PC-9 (cell line): ENCODE measurements around the gene COL4A5. TPM values are rescaled to one million over a fixed set of nuclear protein-coding genes. Genes with fewer than 3 reads are reported as not detected.

Source experiments
- BruUV-seq: library from RNA; stranded (reverse); fragments of 400-500 nt; replicated peaks from 2 replicates; lab custom pipeline; 2021; lab: Mats Ljungman, UMichigan
- CTCF ChIA-PET: fragments of 300-600 bp; sonication (Branson Sonifier 250); formaldehyde crosslinking; loops from one replicate; lab custom pipeline; 2022; ENCODE audit warnings: antibody characterized with exemption; lab: Charles Lee
- POLR2A ChIA-PET: fragments of 300-600 bp; sonication (Branson Sonifier 250); formaldehyde crosslinking; loops from one replicate; lab custom pipeline; 2022; ENCODE audit warnings: antibody characterized with exemption; ENCODE audit not compliant: unreplicated experiment; lab: Charles Lee
- DNase-seq, 2 experiments: peaks; one replicate each; pipeline versions ENCODE4 v3.0.0 to v3.0.0-alpha.2; 2015 to 2022; ENCODE audit warnings: mixed read lengths in 1 of 2
- H2AFZ ChIP-seq: fragments of 200-600 bp; sonication (generic); 2 replicates; pipeline ENCODE4 v1.8.1; 2017; ENCODE audit warnings: antibody characterized with exemption
- H3F3A ChIP-seq: fragments of 200-600 bp; sonication (generic); 2 replicates; pipeline ENCODE4 v1.8.1; 2017; ENCODE audit warnings: antibody characterized with exemption, mild to moderate bottlenecking, low read depth; ENCODE audit not compliant: insufficient read depth
- H3K27ac ChIP-seq: fragments of 200-600 bp; sonication (generic); 2 replicates; pipeline ENCODE4 v1.6.1; 2016; ENCODE audit warnings: mixed run types
- H3K27me3 ChIP-seq: fragments of 200-600 bp; sonication (generic); 2 replicates; pipeline ENCODE4 v1.6.1; 2016; ENCODE audit warnings: low read depth, mixed run types; ENCODE audit not compliant: insufficient read depth
- H3K36me3 ChIP-seq: fragments of 200-600 bp; sonication (generic); 2 replicates; pipeline ENCODE4 v1.6.1; 2016; ENCODE audit warnings: low read depth, mixed run types
- H3K4me1 ChIP-seq: fragments of 200-600 bp; sonication (generic); replicated peaks from 2 replicates; pipeline ENCODE4 v1.6.1; 2016; ENCODE audit warnings: mixed run types; ENCODE audit not compliant: insufficient read depth
- H3K4me2 ChIP-seq: fragments of 200-600 bp; sonication (generic); 2 replicates; pipeline ENCODE4 v1.6.1; 2017; ENCODE audit warnings: mixed run types
- H3K4me3 ChIP-seq: fragments of 200-600 bp; sonication (generic); 2 replicates; pipeline ENCODE4 v1.6.1; 2016; ENCODE audit warnings: mixed run types
- H3K79me2 ChIP-seq: fragments of 200-600 bp; sonication (generic); 2 replicates; pipeline ENCODE4 v1.6.1; 2017; ENCODE audit warnings: low read depth, mixed run types
- H3K9me2 ChIP-seq: fragments of 200-600 bp; sonication (generic); 2 replicates; pipeline ENCODE4 v1.8.1; 2017; ENCODE audit warnings: mild to moderate bottlenecking; ENCODE audit not compliant: insufficient read depth
- H3K9me3 ChIP-seq: fragments of 200-600 bp; sonication (generic); 2 replicates; pipeline ENCODE4 v1.8.1; 2016; ENCODE audit warnings: low read depth; ENCODE audit not compliant: insufficient read depth
- H4K20me1 ChIP-seq: fragments of 200-600 bp; sonication (generic); 2 replicates; pipeline ENCODE4 v1.8.1; 2017; ENCODE audit not compliant: insufficient read depth
- EZH2 ChIP-seq: fragments of 200-600 bp; sonication (generic); IDR thresholded peaks from 2 replicates; pipeline ENCODE4 v1.8.0; 2017; ENCODE audit warnings: antibody characterized with exemption, low read depth
- intact Hi-C: fragments of 100-400 bp; cut with micrococcal nuclease; formaldehyde crosslinking; loops from one replicate; pipeline ENCODE4 v1.10.0; 2022; ENCODE audit not compliant: unreplicated experiment
- total RNA-seq: library from RNA; stranded (reverse); gene quantifications from 2 replicates; pipeline ENCODE4 v1.2.3, GENCODE V29; 2021
- TF ChIP-seq, protein P1 (sequence below): fragments of 200-600 bp; sonication (generic); conservative IDR thresholded peaks from 2 replicates; pipeline ENCODE4 v1.6.1; 2017; ENCODE audit warnings: mixed run types, antibody characterized with exemption, mild to moderate bottlenecking, moderate library complexity

The COL4A5 gene
- total RNA-seq, 1 experiment from 2014 or later, result 82.3 TPM

DNA sequence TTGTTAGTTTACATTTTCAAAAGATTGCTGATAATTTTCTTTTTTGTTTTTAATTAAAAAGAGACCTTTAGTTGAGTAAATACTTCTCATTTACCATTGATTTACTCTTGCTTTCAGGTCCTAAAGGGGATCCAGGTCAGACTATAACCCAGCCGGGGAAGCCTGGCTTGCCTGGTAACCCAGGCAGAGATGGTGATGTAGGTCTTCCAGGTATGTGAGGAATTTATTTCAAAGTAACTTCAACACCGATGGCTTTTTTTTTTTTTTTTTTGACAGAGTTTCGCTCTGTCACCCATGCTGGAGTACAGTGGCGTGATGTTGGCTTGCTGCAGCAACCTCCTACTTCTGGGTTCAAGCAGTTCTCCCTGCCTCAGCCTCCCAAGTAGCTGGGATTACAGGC is 161.6 kb downstream of the COL4A5 start:
- no peak overlapping the region for H3K4me2 ChIP-seq
- POLR2A ChIA-PET, result no interaction called here

DNA sequence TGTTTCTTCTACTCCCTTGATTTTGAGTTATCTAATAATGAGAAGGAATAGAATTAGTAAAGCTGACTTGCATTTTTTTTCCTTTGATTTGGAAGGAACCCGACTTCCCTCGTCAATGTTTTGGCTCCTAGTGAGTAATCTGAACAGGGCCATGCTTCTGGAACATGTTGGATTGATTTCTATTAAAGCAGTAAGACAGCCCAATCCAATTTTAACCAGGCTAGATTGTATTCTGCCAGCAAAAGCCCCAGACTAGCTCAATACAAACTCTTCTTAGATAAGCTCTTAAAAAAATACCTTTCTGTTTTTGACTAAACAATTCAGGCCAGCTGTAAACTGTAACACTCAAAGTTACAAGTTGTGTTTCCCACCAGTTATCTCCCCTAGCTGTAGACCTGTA is 170.5 kb downstream of the COL4A5 start:
- H3K9me2 ChIP-seq, result no peaks in the 10 kb centered on the region
- H3K27ac ChIP-seq, result no peak overlapping the region
- POLR2A ChIA-PET, result no interaction called here
- no TSS peak for BruUV-seq
- intact Hi-C loops, result no loop called here
- H3K4me1 ChIP-seq, result no peaks in the 10 kb centered on the region
- no peaks in the 10 kb centered on the region for H3K9me3 ChIP-seq
- no peaks in the 10 kb centered on the region for H3K27me3 ChIP-seq
- no peak for DNase-seq
- H2AFZ ChIP-seq, result no peak overlapping the region
- CTCF ChIA-PET, result no interaction called here
- no peaks in the 10 kb centered on the region for H3F3A ChIP-seq
- H4K20me1 ChIP-seq, result no peaks in the 10 kb centered on the region
- H3K36me3 ChIP-seq, result no peaks in the 10 kb centered on the region
- H3K79me2 ChIP-seq, result no peaks in the 10 kb centered on the region
- no peak for TF ChIP-seq EZH2
- TF ChIP-seq, protein P1, sequence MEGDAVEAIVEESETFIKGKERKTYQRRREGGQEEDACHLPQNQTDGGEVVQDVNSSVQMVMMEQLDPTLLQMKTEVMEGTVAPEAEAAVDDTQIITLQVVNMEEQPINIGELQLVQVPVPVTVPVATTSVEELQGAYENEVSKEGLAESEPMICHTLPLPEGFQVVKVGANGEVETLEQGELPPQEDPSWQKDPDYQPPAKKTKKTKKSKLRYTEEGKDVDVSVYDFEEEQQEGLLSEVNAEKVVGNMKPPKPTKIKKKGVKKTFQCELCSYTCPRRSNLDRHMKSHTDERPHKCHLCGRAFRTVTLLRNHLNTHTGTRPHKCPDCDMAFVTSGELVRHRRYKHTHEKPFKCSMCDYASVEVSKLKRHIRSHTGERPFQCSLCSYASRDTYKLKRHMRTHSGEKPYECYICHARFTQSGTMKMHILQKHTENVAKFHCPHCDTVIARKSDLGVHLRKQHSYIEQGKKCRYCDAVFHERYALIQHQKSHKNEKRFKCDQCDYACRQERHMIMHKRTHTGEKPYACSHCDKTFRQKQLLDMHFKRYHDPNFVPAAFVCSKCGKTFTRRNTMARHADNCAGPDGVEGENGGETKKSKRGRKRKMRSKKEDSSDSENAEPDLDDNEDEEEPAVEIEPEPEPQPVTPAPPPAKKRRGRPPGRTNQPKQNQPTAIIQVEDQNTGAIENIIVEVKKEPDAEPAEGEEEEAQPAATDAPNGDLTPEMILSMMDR, result no peak
- H3K4me2 ChIP-seq, result no peak overlapping the region
- no peak overlapping the region for H3K4me3 ChIP-seq

More for the DNA sequence above, 161.6 kb downstream of the COL4A5 start:
- no peak for DNase-seq
- intact Hi-C loops, result no loop called here
- H3K36me3 ChIP-seq, result no peaks in the 10 kb centered on the region
- H3K4me3 ChIP-seq, result no peak overlapping the region
- H3K79me2 ChIP-seq, result no peaks in the 10 kb centered on the region
- H3K9me3 ChIP-seq, result no peaks in the 10 kb centered on the region
- H4K20me1 ChIP-seq, result no peaks in the 10 kb centered on the region
- no peak for TF ChIP-seq EZH2
- TF ChIP-seq, protein P1, result no peak
- CTCF ChIA-PET, result no interaction called here
- no TSS peak for BruUV-seq
- H3K9me2 ChIP-seq, result no peaks in the 10 kb centered on the region
- no peaks in the 10 kb centered on the region for H3K4me1 ChIP-seq
- H3F3A ChIP-seq, result no peaks in the 10 kb centered on the region
- H3K27ac ChIP-seq, result no peak overlapping the region
- H2AFZ ChIP-seq, result no peak overlapping the region
- no peaks in the 10 kb centered on the region for H3K27me3 ChIP-seq

DNA sequence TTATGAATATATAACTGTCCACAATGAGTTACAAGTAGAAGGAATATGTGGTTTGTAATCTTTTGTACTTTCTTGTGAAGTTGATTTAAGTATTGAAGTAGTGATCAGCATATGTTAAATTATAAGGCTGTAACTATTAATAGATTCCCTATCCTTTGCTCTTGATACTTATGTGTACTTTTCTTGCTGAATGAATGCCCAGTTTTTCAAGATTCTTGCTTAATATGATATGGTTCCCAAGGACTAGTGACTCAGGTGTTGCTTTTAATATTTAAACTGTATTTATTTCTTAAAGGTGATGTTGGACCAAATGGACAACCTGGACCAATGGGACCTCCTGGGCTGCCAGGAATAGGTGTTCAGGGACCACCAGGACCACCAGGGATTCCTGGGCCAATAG is 175.0 kb downstream of the COL4A5 start:
- BruUV-seq, result no TSS peak
- Histone ChIP-seq H3K4me2 (no peak overlapping the region), H3K27ac (no peak overlapping the region), H3K9me2 (no peaks in the 10 kb centered on the region), H3K4me3 (no peak overlapping the region), H3F3A (no peaks in the 10 kb centered on the region), H2AFZ (no peak overlapping the region), H3K36me3 (no peaks in the 10 kb centered on the region), H3K4me1 (no peaks in the 10 kb centered on the region), H3K9me3 (no peaks in the 10 kb centered on the region), H3K27me3 (no peaks in the 10 kb centered on the region), H4K20me1 (no peaks in the 10 kb centered on the region), H3K79me2 (no peaks in the 10 kb centered on the region)
- no peak for TF ChIP-seq EZH2
- TF ChIP-seq, protein P1, result no peak
- no peak for DNase-seq
- ChIA-PET CTCF (no interaction called here), POLR2A (interaction anchor here (0.7 kb wide), 1 partner anchor 10 kb away, joined by 6 read pairs; no protein-coding TSS in a partner anchor)
- intact Hi-C loops, result no loop called here
